K562 (cell line): Measurements from ENCODE around the gene PCSK7. TPM values are rescaled to one million over a fixed set of nuclear protein-coding genes. Genes with fewer than 3 reads are reported as not detected.

Source experiments
- ATAC-seq: fragments of 200-7000 bp; cut with Tn5 transposase; 3 replicates; pipeline ENCODE4 v1.9.1; 2020; ENCODE audit warnings: moderate library complexity
- BruUV-seq: library from RNA; stranded (reverse); fragments of 400-500 nt; replicated peaks from 2 replicates; lab custom pipeline; 2021; lab: Mats Ljungman, UMichigan
- CTCF ChIA-PET: fragments of 300-600 bp; formaldehyde crosslinking; extraction: SDS; loops from one replicate; lab custom pipeline; 2021; ENCODE audit warnings: low intra/inter-chr PET ratio; lab: Yijun Ruan, JAX
- POLR2A ChIA-PET: fragments of 300-600, 350-650 bp; sonication (Branson Sonifier 250); formaldehyde crosslinking; extraction: SDS; loops from one replicate; lab custom pipeline; 2021; ENCODE audit warnings: antibody characterized with exemption, inconsistent platforms; lab: Yijun Ruan, JAX
- DNase-seq, 4 experiments: peaks; one replicate each; pipeline versions ENCODE4 v3.0.0 to v3.0.0-alpha.2; 2011 to 2018; ENCODE audit warnings: low spot score in 3 of 4, mixed read lengths in 3 of 4; ENCODE audit errors: extremely low read depth in 1 of 4
- FAIRE-seq: peaks from 2 replicates; lab custom pipeline; 2011; peaks lifted over from hg19 to GRCh38; lab: Jason Lieb, UNC
- H2AFZ ChIP-seq: 2 replicates; pipeline ENCODE4 v1.6.0; 2011; ENCODE audit warnings: low read depth, low read length, control low read depth, inconsistent platforms
- H3K27ac ChIP-seq: fragments of 200-600 bp; 3 replicates; pipeline ENCODE4 v1.8.0; 2011; ENCODE audit warnings: low read depth, mild to moderate bottlenecking, control low read depth, inconsistent platforms, low read length, moderate library complexity, mixed read lengths; ENCODE audit errors: extremely low read depth
- H3K27me3 ChIP-seq, 2 experiments: fragments of 300-600 bp in 1 of 2; 2 replicates in 1 of 2; 3 replicates in 1 of 2; pipeline versions ENCODE4 v1.6.0 to v1.8.0; 2011; ENCODE audit warnings: inconsistent platforms in 2 of 2, low read length in 2 of 2, mild to moderate bottlenecking in 1 of 2, mixed read lengths in 1 of 2, moderate library complexity in 1 of 2; ENCODE audit not compliant: control insufficient read depth in 2 of 2, insufficient read depth in 2 of 2
- H3K36me3 ChIP-seq: fragments of 300-600 bp; 3 replicates; pipeline ENCODE4 v1.8.0; 2011; ENCODE audit warnings: mild to moderate bottlenecking, low read length, inconsistent platforms; ENCODE audit not compliant: control insufficient read depth, insufficient read depth
- H3K4me1 ChIP-seq, 2 experiments: fragments of 200-600 bp in 1 of 2; replicated peaks in 1 of 2; 2 replicates in 1 of 2; 3 replicates in 1 of 2; pipeline versions ENCODE4 v1.5.1 to v1.8.0; 2011; ENCODE audit warnings: inconsistent platforms in 2 of 2, low read length in 2 of 2, mild to moderate bottlenecking in 1 of 2, mixed read lengths in 1 of 2, moderate library complexity in 1 of 2; ENCODE audit not compliant: control insufficient read depth in 2 of 2, insufficient read depth in 2 of 2
- H3K4me2 ChIP-seq: 2 replicates; pipeline ENCODE4 v1.6.1; 2011; ENCODE audit warnings: low read length, control low read depth, inconsistent platforms, mixed read lengths; ENCODE audit not compliant: insufficient read depth
- H3K4me3 ChIP-seq: fragments of 200-600 bp; sonication (generic), shearing (Covaris generic); 2 replicates; pipeline ENCODE4 v1.5.1; 2016; ENCODE audit warnings: control low read depth, inconsistent platforms
- H3K79me2 ChIP-seq: fragments of 200-600 bp; 3 replicates; pipeline ENCODE4 v1.8.0; 2011; ENCODE audit warnings: low read length, inconsistent platforms; ENCODE audit not compliant: control insufficient read depth, insufficient read depth
- H3K9ac ChIP-seq, 2 experiments: 2 replicates each; pipeline versions ENCODE4 v1.6.0 to v1.6.1; 2011; ENCODE audit warnings: low read depth in 2 of 2, low read length in 2 of 2, control low read depth in 1 of 2, inconsistent platforms in 1 of 2, mild to moderate bottlenecking in 1 of 2, mixed read lengths in 1 of 2; ENCODE audit not compliant: insufficient read depth in 1 of 2
- H3K9me1 ChIP-seq: one replicate; pipeline ENCODE4 v1.6.0; 2011; ENCODE audit warnings: inconsistent platforms, mild to moderate bottlenecking, low read length, moderate library complexity; ENCODE audit not compliant: control insufficient read depth, insufficient read depth
- H3K9me3 ChIP-seq: replicated peaks from 2 replicates; pipeline ENCODE4 v1.5.1; 2011; ENCODE audit warnings: low read depth, low read length, inconsistent platforms; ENCODE audit not compliant: control insufficient read depth, insufficient read depth
- H4K20me1 ChIP-seq: replicated peaks from 2 replicates; pipeline ENCODE4 v1.6.1; 2011; ENCODE audit warnings: low read length, inconsistent platforms, mixed read lengths; ENCODE audit not compliant: control insufficient read depth, insufficient read depth
- CBX5 ChIP-seq: IDR thresholded peaks from 2 replicates; pipeline ENCODE4 v1.6.1; 2014; ENCODE audit warnings: low read depth, borderline replicate concordance
- CBX8 ChIP-seq: fragments of 200-600 bp; sonication (generic); IDR thresholded peaks from 2 replicates; pipeline ENCODE4 v1.6.1; 2012; ENCODE audit warnings: borderline replicate concordance, mixed run types, low read depth, mild to moderate bottlenecking, moderate library complexity, mixed read lengths, low read length, control low read depth, inconsistent platforms; ENCODE audit not compliant: poor library complexity, severe bottlenecking; ENCODE audit errors: extremely low read depth
- CHD2 ChIP-seq: IDR thresholded peaks from 2 replicates; pipeline ENCODE4 v1.6.1; 2011; ENCODE audit warnings: low read depth, low read length
- CTBP1 ChIP-seq: fragments of 450-650 bp; IDR thresholded peaks from 2 replicates; pipeline ENCODE4 v1.6.1; 2016; ENCODE audit warnings: borderline replicate concordance
- DACH1 ChIP-seq: fragments of 450-650 bp; IDR thresholded peaks from 2 replicates; pipeline ENCODE4 v1.6.1; 2018; ENCODE audit not compliant: partially characterized antibody
- KDM1A ChIP-seq, 2 experiments: fragments of 450-650 bp; IDR thresholded peaks; 2 replicates each; pipeline ENCODE4 v1.6.1; 2016; ENCODE audit warnings: mild to moderate bottlenecking in 2 of 2
- L3MBTL2 ChIP-seq: fragments of 450-650 bp; IDR thresholded peaks from 2 replicates; pipeline ENCODE4 v1.6.1; 2016; ENCODE audit warnings: mild to moderate bottlenecking, moderate library complexity
- POLR2AphosphoS5 ChIP-seq: IDR thresholded peaks from 2 replicates; pipeline ENCODE4 v1.6.1; 2011; ENCODE audit warnings: mild to moderate bottlenecking, low read depth, low read length, moderate library complexity; ENCODE audit not compliant: control insufficient read depth, insufficient read depth
- SUPT5H ChIP-seq: fragments of 450-650 bp; IDR thresholded peaks from 2 replicates; pipeline ENCODE4 v1.6.1; 2016
- XRCC4 ChIP-seq: IDR thresholded peaks from one replicate; pipeline ENCODE4 v1.6.1; 2011; ENCODE audit not compliant: insufficient read depth, insufficient read length; ENCODE audit errors: extremely low read depth
- ZNF121 ChIP-seq: sonication (generic); formaldehyde crosslinking; conservative IDR thresholded peaks from 2 replicates; pipeline ENCODE4 v1.8.0; 2022; ENCODE audit warnings: missing genetic modification reagents
- WGBS: fragments of 100-300 bp; shearing (Covaris generic); methylation state at CpG from one replicate; pipeline ENCODE4 v1.1.6; 2016; ENCODE audit warnings: low coverage, mixed read lengths; ENCODE audit not compliant: insufficient coverage; ENCODE audit errors: missing lambda C conversion rate; 5-methylcytosine and 5-hydroxymethylcytosine counted together
- in situ Hi-C: fragments of 300-500 bp; cut with MboI; formaldehyde crosslinking; loops from 4 replicates; pipeline ENCODE4 v1.15.0; 2018; ENCODE audit warnings: inconsistent platforms, mixed read lengths
- intact Hi-C: fragments of 100-400 bp; cut with micrococcal nuclease; formaldehyde crosslinking; loops from 2 replicates; pipeline ENCODE4 v1.14.2; 2022
- polyA plus RNA-seq, 8 experiments: library from polyadenylated mRNA; depleted of rRNA in 4 of 8; stranded (reverse) in 5 of 8; unstranded in 3 of 8; fragments of >200 nt; fragmentation: Nextera tagmentation in 2 of 8; fragmentation: Illumina TruSeq in 1 of 8; extraction: Ambion mirVana in 2 of 8; extraction: Trizol in 1 of 8; gene quantifications; 2 replicates each; pipeline versions ENCODE4 v1.2.1 to v1.2.3, GENCODE V29; 2011 to 2014; ENCODE audit warnings: inconsistent platforms in 1 of 8, missing spikeins in 1 of 8
- total RNA-seq, 7 experiments: library from RNA; depleted of rRNA in 6 of 7; stranded (reverse); fragments of >200 nt in 6 of 7; fragmentation: Illumina TruSeq in 2 of 7; extraction: Trizol in 2 of 7; gene quantifications; 2 replicates each; pipeline versions ENCODE4 v1.2.1 to v1.2.3, GENCODE V29; 2011 to 2021; ENCODE audit warnings: low replicate concordance in 1 of 7
- TF ChIP-seq, protein P1 (sequence below), 2 experiments: fragments of 450-650 bp; conservative IDR thresholded peaks; 2 replicates each; pipeline ENCODE4 v1.6.1; 2017; ENCODE audit warnings: mild to moderate bottlenecking in 2 of 2, moderate library complexity in 2 of 2
- TF ChIP-seq, protein P2 (sequence below), 2 experiments: IDR thresholded peaks in 1 of 2; conservative IDR thresholded peaks in 1 of 2; 2 replicates each; pipeline ENCODE4 v1.6.1; 2016; ENCODE audit warnings: low read depth in 2 of 2, mild to moderate bottlenecking in 1 of 2, missing compliant biosample characterization in 1 of 2, missing genetic modification characterization in 1 of 2, moderate library complexity in 1 of 2
- TF ChIP-seq, protein P3 (sequence below): fragments of 250-450 bp; sonication (Bioruptor Pico); IDR thresholded peaks from 2 replicates; pipeline ENCODE4 v1.4.0; 2020; ENCODE audit warnings: mild to moderate bottlenecking, moderate library complexity, borderline replicate concordance

Gene PCSK7
- total and polyA plus RNA-seq, 9 of the 15 experiments (the other 6 are each of a cell fraction or from before 2014, with no cell fraction given): 3.1 to 29.2 (median 15.6) TPM

DNA sequence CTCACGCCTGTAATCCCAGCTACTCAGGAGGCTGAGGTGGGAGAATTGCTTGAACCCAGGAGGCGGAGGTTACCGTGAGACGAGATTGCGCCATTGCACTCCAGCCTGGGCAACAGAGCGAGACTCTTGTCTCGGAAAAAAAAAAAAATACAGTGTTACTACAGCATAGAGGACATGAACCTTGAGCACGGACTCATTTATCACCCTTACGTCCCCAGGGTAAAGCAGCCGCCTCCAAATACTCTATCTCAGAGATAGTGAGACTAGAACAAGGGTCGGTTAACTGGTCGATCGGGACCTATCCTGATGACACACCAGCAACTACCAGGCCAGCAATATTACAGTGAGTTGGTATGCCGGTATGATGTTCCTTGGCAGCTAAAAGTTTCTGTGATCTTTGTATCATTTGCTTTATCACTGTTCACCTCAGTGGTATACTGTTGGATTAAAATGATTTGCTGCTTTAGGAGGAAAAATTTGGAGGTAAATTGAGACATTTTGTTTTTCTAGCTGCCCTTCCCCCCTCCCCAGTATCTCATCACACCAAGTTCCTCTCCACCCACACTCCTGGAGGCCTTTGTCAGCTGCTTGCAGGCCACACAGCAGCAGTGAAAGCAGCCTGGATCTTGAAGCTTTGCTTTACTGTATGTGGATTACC is 60.3 kb downstream of the PCSK7 start:
- DNase-seq (peak; percentile 57 to 82 (median 65)), FAIRE-seq (peak; percentile 85), ATAC-seq (peak; percentile 81)
- H3K27ac ChIP-seq: peak overlapping the region; percentile 69; the same call in 2 of the 3 replicates
- in situ Hi-C loops (no loop called here), intact Hi-C loops (no loop called here)
- no peaks in the 10 kb centered on the region for H3K9me1 ChIP-seq
- H3K4me3 ChIP-seq: no peak overlapping the region
- peak overlapping the region; percentile 56 for H3K4me2 ChIP-seq
- POLR2A ChIA-PET: interaction anchor here (0.6 to 3.8 kb wide), 8 partner anchors 10 to 631 kb away, joined by 3 to 27 read pairs (median 6); partner anchors contain the start of gene PAFAH1B2
- no peaks in the 10 kb centered on the region for H3K27me3 ChIP-seq
- 0 out of 2 replicates have a peak overlapping the region, but pooled peaks have one; percentile 34 for H2AFZ ChIP-seq
- H3K9ac ChIP-seq: peak overlapping the region in 1 of 2 experiments; percentile 24; a peak in 2 of 4 replicates
- H3K36me3 ChIP-seq: peaks cover 52% of the 10 kb centered on the region
- H3K4me1 ChIP-seq: peaks cover 26 to 34% of the 10 kb centered on the region in 2 experiments
- 15% methylated on average over 14 of the region's 14 CpGs for WGBS
- H3K79me2 ChIP-seq: no peaks in the 10 kb centered on the region
- BruUV-seq: no TSS peak
- H3K9me3 ChIP-seq: no peaks in the 10 kb centered on the region
- H4K20me1 ChIP-seq: peaks cover 14% of the 10 kb centered on the region; the same call in 1 of the 2 replicates
- CTCF ChIA-PET: no interaction called here
- TF ChIP-seq CBX5: no peak
- TF ChIP-seq, protein P1, sequence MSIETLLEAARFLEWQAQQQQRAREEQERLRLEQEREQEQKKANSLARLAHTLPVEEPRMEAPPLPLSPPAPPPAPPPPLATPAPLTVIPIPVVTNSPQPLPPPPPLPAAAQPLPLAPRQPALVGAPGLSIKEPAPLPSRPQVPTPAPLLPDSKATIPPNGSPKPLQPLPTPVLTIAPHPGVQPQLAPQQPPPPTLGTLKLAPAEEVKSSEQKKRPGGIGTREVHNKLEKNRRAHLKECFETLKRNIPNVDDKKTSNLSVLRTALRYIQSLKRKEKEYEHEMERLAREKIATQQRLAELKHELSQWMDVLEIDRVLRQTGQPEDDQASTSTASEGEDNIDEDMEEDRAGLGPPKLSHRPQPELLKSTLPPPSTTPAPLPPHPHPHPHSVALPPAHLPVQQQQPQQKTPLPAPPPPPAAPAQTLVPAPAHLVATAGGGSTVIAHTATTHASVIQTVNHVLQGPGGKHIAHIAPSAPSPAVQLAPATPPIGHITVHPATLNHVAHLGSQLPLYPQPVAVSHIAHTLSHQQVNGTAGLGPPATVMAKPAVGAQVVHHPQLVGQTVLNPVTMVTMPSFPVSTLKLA (conservative IDR thresholded peaks at IDR 0.05): 0 out of 4 replicates have a peak, but pooled peaks of 1 of the 2 experiments have one; percentile 22
- peak; percentile 20 to 44; a peak in 3 of 4 replicates for TF ChIP-seq KDM1A (IDR thresholded peaks at IDR 0.05)
- TF ChIP-seq CBX8: no peak
- TF ChIP-seq, protein P2, sequence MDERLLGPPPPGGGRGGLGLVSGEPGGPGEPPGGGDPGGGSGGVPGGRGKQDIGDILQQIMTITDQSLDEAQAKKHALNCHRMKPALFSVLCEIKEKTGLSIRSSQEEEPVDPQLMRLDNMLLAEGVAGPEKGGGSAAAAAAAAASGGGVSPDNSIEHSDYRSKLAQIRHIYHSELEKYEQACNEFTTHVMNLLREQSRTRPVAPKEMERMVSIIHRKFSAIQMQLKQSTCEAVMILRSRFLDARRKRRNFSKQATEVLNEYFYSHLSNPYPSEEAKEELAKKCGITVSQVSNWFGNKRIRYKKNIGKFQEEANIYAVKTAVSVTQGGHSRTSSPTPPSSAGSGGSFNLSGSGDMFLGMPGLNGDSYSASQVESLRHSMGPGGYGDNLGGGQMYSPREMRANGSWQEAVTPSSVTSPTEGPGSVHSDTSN (CRISPR knock-in tag; IDR thresholded peaks at IDR 0.05; ENCODE audit: low read depth): no peak
- TF ChIP-seq, protein P2 (tag; conservative IDR thresholded peaks at IDR 0.05; ENCODE audit: low read depth): peak; percentile 43
- TF ChIP-seq, protein P3, sequence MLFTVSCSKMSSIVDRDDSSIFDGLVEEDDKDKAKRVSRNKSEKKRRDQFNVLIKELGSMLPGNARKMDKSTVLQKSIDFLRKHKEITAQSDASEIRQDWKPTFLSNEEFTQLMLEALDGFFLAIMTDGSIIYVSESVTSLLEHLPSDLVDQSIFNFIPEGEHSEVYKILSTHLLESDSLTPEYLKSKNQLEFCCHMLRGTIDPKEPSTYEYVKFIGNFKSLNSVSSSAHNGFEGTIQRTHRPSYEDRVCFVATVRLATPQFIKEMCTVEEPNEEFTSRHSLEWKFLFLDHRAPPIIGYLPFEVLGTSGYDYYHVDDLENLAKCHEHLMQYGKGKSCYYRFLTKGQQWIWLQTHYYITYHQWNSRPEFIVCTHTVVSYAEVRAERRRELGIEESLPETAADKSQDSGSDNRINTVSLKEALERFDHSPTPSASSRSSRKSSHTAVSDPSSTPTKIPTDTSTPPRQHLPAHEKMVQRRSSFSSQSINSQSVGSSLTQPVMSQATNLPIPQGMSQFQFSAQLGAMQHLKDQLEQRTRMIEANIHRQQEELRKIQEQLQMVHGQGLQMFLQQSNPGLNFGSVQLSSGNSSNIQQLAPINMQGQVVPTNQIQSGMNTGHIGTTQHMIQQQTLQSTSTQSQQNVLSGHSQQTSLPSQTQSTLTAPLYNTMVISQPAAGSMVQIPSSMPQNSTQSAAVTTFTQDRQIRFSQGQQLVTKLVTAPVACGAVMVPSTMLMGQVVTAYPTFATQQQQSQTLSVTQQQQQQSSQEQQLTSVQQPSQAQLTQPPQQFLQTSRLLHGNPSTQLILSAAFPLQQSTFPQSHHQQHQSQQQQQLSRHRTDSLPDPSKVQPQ (CRISPR knock-in tag): no peak
- peak; percentile 82 for TF ChIP-seq ZNF121 (CRISPR knock-in tag)
- TF ChIP-seq SUPT5H: peak; percentile 64
- no peak for TF ChIP-seq CTBP1
- no peak for TF ChIP-seq XRCC4
- TF ChIP-seq L3MBTL2: peak; percentile 14; the same call in 1 of the 2 replicates
- peak; percentile 34 for TF ChIP-seq DACH1
- TF ChIP-seq CHD2: no peak
- TF ChIP-seq POLR2AphosphoS5: peak; percentile 73
